ENCODE data around the gene NT5E. TPM values are rescaled to one million over a fixed set of nuclear protein-coding genes. Genes with fewer than 3 reads are reported as not detected.

NT5E gene
- total and polyA plus RNA-seq, 2 of the 13 experiments (the other 11 are each of a cell fraction or from before 2014, with no cell fraction given) = 9.5 to 33.0 TPM

DNA sequence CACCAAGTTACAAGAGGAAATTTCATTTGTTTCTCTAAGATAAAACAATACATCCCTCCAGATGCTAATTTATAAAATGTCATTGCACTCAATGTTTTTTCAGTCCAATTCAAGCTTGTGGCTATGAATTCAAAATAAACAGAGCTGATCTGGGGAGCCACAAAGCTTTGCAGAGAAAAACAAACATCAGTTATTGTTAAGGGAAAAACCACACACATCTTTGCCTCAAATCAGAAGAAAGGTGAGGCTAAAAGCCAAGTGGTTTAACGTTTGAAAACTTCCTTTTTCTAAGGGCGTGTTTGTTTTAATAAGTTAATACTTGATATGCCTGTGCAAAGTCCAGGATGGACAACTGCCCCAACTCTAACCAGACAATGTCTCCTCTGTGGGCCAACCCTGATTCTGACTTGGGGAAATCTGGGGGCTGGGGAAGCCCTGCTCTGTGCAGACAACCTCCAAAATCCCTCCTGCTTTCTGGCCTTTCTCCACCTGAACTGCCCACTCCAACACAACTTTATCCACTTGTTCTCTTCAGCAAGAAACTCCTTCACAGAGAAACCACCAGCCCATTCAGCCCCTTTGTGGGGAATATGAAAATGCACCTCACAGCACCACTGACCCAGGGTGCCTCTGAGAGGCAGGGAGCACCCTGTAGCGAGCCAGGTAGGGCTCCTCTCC is 44.6 kb upstream of the NT5E start (continued):
- TF ChIP-seq, protein P1, sequence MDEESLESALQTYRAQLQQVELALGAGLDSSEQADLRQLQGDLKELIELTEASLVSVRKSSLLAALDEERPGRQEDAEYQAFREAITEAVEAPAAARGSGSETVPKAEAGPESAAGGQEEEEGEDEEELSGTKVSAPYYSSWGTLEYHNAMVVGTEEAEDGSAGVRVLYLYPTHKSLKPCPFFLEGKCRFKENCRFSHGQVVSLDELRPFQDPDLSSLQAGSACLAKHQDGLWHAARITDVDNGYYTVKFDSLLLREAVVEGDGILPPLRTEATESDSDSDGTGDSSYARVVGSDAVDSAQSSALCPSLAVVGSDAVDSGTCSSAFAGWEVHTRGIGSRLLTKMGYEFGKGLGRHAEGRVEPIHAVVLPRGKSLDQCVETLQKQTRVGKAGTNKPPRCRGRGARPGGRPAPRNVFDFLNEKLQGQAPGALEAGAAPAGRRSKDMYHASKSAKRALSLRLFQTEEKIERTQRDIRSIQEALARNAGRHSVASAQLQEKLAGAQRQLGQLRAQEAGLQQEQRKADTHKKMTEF (CRISPR knock-in tag; IDR thresholded peaks at IDR 0.05) = peak; percentile 80
- TF ChIP-seq YY1 (IDR thresholded peaks at IDR 0.05; ENCODE audit: insufficient read depth, insufficient replicate concordance, low read depth, low read length) (peak; percentile 28), SRF (IDR thresholded peaks at IDR 0.05; ENCODE audit: low read depth, low read length) (no peak), KAT2B (IDR thresholded peaks at IDR 0.05; ENCODE audit: borderline replicate concordance, low read depth, low read length) (no peak), ZNF160 (CRISPR knock-in tag; IDR thresholded peaks at IDR 0.05) (no peak), PHF20 (CRISPR knock-in tag; IDR thresholded peaks at IDR 0.05) (no peak), ZNF354B (CRISPR knock-in tag; IDR thresholded peaks at IDR 0.05) (no peak), NKX3-1 (CRISPR knock-in tag; IDR thresholded peaks at IDR 0.05) (no peak; the same call in 1 of the 2 replicates), MBD4 (IDR thresholded peaks at IDR 0.05; ENCODE audit: borderline replicate concordance, low read length) (no peak), PRMT3 (CRISPR knock-in tag; IDR thresholded peaks at IDR 0.05; ENCODE audit: borderline replicate concordance, low read depth) (no peak), TBX2 (CRISPR knock-in tag; IDR thresholded peaks at IDR 0.05; ENCODE audit: borderline replicate concordance) (peak; percentile 73; the same call in 1 of the 2 replicates), PTBP1 (IDR thresholded peaks at IDR 0.05; ENCODE audit: low read depth, low read length, poor library complexity, severe bottlenecking) (no peak), GATAD2A (CRISPR knock-in tag; IDR thresholded peaks at IDR 0.05) (peak; percentile 81), ZC3H13 (CRISPR knock-in tag; IDR thresholded peaks at IDR 0.05) (no peak), ZNF558 (CRISPR knock-in tag; IDR thresholded peaks at IDR 0.05; ENCODE audit: borderline replicate concordance) (no peak)
- TF ChIP-seq, protein P2, sequence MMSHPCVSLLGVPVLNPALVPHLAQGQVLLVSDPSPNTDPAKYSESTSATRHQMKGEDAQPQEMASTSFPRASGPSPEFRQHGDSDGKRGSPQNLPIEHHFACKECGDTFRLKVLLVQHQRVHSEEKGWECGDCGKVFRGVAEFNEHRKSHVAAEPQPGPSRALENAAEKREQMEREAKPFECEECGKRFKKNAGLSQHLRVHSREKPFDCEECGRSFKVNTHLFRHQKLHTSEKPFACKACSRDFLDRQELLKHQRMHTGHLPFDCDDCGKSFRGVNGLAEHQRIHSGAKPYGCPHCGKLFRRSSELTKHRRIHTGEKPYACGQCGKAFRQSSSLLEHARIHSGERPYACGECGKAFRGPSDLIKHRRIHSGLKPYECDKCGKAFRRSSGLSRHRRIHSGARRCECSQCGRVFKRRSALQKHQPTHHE (CRISPR knock-in tag; IDR thresholded peaks at IDR 0.05; ENCODE audit: borderline replicate concordance) = 0 out of 2 replicates have a peak, but pooled peaks have one; percentile 76
- TF ChIP-seq, protein P3, sequence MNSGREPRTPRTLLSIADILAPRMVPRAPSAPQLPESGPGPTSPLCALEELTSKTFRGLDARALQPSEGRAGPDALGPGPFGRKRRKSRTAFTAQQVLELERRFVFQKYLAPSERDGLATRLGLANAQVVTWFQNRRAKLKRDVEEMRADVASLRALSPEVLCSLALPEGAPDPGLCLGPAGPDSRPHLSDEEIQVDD (CRISPR knock-in tag; IDR thresholded peaks at IDR 0.05; ENCODE audit: borderline replicate concordance) = no peak
- TF ChIP-seq, protein P4, sequence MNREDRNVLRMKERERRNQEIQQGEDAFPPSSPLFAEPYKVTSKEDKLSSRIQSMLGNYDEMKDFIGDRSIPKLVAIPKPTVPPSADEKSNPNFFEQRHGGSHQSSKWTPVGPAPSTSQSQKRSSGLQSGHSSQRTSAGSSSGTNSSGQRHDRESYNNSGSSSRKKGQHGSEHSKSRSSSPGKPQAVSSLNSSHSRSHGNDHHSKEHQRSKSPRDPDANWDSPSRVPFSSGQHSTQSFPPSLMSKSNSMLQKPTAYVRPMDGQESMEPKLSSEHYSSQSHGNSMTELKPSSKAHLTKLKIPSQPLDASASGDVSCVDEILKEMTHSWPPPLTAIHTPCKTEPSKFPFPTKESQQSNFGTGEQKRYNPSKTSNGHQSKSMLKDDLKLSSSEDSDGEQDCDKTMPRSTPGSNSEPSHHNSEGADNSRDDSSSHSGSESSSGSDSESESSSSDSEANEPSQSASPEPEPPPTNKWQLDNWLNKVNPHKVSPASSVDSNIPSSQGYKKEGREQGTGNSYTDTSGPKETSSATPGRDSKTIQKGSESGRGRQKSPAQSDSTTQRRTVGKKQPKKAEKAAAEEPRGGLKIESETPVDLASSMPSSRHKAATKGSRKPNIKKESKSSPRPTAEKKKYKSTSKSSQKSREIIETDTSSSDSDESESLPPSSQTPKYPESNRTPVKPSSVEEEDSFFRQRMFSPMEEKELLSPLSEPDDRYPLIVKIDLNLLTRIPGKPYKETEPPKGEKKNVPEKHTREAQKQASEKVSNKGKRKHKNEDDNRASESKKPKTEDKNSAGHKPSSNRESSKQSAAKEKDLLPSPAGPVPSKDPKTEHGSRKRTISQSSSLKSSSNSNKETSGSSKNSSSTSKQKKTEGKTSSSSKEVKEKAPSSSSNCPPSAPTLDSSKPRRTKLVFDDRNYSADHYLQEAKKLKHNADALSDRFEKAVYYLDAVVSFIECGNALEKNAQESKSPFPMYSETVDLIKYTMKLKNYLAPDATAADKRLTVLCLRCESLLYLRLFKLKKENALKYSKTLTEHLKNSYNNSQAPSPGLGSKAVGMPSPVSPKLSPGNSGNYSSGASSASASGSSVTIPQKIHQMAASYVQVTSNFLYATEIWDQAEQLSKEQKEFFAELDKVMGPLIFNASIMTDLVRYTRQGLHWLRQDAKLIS (CRISPR knock-in tag; IDR thresholded peaks at IDR 0.05) = 0 out of 2 replicates have a peak, but pooled peaks have one; percentile 73
- TF ChIP-seq, protein P5, sequence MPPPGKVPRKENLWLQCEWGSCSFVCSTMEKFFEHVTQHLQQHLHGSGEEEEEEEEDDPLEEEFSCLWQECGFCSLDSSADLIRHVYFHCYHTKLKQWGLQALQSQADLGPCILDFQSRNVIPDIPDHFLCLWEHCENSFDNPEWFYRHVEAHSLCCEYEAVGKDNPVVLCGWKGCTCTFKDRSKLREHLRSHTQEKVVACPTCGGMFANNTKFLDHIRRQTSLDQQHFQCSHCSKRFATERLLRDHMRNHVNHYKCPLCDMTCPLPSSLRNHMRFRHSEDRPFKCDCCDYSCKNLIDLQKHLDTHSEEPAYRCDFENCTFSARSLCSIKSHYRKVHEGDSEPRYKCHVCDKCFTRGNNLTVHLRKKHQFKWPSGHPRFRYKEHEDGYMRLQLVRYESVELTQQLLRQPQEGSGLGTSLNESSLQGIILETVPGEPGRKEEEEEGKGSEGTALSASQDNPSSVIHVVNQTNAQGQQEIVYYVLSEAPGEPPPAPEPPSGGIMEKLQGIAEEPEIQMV (CRISPR knock-in tag; IDR thresholded peaks at IDR 0.05; ENCODE audit: low read depth) = no peak

Data from HepG2 (cell line).